GM21447 (cell line): ENCODE data around the gene SULT1C2.
"Not testable (repeated sequence)": the region's sequence is repeated elsewhere in the genome, so short reads cannot be mapped to it uniquely, and the experiment has no call there.

Source experiments
- ATAC-seq: cut with Tn5 transposase; IDR thresholded peaks from one replicate; pipeline ENCODE4 v1.9.1; 2021; ENCODE audit not compliant: unreplicated experiment

Gene SULT1C2

DNA sequence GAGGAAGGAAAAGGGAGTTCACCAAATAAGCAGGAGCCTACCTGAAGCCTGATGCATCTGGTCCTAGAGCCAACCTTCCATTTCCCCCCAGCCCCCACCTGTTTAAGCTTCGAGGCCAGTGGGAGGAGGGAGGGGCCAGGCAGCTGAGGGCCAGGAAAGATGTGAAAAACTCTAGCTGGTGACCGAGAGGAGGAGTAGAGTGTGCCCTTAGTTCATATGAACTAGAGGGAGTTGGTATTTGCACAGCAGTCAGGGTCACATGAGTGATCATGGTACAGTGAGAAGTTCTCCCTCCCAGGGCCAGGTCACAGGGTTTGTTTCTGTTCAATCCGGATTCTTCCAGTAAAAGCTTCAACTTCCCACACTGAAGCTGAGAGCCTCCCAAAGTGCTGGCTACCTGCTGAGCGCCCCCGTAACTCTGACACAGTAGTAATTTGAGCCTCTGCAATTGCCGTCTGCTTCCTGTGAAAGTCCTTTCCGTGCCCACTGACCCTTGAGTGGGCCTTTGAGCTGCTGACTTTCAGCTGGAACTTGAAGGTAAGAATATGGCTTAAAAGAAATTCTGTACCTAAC is at the start of gene SULT1C2:
Gene SULT1C2 (plus strand): TSS at position 362 of the 573 bp plus-strand sequence. CDS start 4,773 bp downstream, outside the sequence.
- ATAC-seq = no peak

DNA sequence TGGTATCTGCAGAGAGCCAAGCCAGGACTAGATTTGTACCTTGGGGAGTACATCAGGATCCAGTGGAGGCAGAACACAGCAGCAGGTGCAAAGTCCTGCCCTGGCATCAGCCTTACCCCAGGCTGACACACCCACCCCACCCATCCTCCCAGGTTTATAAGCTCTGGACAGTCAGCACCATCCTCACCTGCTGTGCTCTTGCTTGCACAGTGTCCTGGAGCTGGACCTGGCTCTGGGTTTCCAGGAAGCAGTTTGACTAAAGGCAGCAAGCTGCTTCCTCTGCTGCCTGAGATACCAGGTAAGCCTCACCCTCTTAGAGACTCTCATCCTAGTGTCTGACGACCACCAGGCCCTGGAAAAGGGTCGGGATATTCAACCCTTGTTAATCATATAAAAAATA is 48.9 kb upstream of the SULT1C2 start, which contains the start of gene SULT1C3:
Gene SULT1C3 (plus strand): TSS at position 183 of the 400 bp plus-strand sequence. CDS start 7,227 bp downstream, outside the sequence.
- no peak for ATAC-seq

DNA sequence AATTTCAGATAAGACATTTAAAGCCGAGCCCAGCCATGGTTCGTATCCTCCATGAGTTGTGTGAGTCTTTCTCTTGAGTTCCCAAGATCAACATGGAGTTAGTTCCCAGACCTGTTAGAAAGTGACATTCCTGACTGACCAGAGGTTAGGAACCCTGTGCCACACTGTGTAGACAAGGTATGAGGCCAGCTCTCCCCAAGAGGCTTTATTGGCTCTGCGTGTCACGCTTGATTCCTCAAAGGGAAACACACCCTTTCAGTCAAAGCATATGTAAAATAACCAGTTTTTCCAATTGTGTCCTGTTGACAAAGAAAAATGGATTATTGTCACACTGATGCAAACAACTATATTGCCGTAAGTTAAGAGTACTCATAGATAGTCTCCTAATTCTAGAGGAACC is 47.7 kb upstream of the SULT1C2 start:
- ATAC-seq = no peak

DNA sequence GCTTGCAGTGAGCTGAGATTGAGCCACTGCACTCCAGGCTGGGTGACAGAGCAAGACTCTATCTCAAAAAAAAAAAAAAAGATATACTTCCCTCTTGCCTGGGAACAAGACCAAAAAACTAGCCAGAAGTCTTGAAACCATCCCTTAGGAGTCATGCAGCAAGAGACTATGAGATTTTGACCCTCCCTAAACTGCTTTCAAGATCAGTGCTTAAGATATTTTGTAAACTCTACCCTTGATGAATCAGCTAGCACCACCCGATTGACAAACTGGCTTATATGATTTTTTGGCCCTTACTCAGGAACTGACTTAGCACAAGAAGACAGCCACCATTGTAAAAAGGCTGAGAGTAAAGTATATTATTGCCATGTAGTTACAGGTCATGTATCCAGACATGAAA is 45.1 kb upstream of the SULT1C2 start:
- ATAC-seq = no peak

DNA sequence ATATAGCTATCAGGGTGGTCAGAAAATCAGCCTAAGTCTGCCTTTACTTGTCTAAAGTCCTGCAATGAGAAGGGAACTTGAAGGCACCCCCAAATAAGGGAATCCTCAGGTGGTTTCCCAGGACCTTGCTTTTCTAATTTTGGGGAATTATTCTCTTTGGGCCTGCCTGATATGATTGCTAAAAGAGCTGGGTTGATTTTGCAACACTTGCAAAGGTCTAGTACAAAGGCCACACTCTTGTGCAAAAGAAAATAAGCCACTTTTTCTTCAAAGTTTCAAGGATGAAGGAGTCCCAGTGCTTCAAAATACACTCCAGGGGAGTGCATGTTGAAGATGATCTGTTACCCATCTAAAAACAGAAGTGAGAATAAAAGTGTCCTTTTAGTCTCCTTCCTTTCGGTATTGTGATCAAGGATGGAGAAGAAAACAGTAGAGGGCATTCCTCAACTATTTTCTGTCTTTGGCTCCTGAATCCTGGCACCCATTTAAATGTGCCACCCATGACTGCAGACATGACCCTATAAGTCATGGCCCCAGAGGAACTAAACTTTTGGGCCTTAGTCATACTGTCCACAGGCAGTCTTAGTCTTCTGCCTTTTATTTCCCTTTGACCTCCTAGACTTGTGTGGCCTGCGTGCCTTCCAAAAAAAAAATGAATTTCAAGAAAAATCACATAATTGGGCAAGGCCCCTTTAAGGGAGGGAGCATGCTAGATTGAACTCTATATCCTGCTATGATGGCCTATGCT is 43.9 kb upstream of the SULT1C2 start:
- ATAC-seq = no peak

DNA sequence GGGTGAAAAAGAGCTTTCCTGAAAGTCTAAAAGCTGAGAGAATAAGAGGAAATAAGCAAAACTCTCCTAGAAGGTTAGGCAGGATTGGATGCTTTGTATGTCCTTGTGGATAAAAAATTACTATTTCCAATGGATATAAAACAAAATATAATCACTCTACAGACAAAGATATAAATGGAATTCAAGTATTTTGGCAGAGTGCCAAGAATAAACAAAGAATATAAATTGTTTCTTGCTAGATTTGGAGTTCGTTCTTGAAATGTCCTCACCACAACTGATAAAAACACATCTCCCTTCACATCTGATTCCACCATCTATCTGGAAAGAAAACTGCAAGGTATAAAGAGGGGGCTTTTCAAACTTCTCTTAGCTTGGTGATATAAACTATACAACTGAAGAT is 35.6 kb upstream of the SULT1C2 start:
- ATAC-seq = no peak

DNA sequence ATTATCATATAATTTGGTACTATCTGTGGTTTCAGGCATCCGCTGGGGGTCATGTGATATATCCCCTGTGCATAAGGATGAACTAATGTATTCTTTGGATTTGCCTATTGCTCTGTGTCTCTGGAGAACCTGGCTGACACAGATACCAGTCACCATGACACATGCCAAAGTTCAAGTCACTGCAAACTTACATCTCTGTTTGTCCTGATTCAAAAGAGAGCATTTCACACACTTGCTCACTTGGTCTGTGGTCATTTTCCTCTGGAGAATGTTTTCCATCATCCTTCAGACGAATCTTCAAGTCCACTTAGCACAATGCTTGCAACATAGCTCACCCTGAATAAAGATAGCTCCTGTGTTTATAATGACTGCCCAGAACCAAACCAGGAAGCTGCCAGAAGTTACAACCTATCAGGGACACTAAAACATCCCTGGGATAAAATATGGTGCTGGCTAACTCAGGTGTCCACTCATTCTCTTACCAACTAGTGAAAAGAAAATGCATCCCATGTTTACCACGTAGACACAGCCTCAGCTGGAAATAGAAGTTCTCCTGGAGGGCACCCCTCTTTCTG is 30.9 kb upstream of the SULT1C2 start:
- ATAC-seq = no peak

DNA sequence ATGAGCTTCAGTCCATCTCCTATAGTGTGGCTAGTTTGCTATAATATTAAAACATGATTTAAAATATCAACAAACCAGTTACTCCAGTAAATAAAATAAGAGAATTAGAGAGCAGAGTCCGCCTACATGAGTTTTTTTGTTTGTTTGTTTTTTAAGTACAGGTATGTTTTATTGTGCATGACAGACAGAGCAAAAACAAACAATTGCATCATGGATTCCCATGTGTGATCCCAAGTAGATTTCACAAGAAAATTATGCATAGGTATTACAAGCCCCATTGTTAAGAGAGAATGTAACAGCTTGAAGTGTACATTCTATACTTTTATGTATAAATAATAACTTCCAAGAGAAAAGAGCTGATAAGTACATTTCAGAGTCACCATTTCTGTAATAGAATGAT is 27.9 kb upstream of the SULT1C2 start:
- ATAC-seq = no peak

DNA sequence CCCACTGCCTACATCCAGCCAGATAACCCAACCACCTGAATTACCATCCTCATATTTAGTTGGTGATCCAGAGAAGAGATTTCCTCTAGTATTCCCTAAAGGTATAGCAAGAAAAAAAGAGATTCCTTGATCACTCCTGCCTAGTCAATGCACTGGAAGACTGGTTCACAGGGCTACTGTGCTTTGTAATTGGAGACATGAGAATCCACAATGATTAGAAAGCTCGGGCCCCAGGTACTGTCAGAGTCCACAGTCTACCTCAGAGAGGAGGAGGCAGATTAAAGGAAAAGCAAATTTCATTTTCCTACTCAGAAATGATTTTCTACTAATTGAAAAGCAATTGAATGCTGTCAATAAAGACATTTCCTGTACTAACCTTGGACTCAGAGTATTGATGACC is 26.7 kb upstream of the SULT1C2 start:
- ATAC-seq = no peak

DNA sequence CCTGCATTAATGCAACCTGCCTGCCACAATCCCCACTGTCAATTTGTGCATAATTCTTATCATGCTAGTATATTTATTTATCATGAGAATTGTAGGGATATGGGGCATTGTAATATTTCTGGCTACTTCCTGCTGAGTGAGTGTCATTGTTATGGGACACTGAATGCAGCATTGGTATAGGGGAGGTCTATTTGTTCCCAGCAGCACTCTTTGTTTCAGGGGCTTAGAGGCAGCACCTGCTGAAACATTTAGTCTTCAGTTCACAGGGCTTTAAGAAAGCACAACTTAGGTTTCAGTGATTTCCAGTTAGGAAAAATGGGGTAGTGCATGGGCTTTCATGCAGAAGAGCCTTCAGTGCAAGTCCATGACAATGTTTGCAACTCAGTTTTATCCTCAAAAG is 25.3 kb upstream of the SULT1C2 start:
- ATAC-seq = no peak

DNA sequence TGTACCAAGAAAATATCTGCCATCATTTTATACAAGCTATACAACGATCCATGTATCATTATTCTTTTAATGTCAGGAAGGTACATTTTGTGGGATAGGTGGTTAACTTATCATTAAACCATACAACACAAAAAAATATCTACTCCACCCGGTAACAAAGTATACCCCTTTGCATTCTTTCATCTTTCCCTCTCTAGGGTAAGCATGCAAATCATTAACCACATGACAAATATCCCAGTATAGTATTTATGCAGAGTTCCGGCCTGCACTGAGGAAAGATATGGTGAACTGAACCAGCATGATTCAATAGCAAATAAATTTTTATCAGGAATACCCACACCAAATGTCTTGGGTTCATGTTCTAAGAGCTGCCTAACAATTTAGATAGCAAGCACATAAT is 22.5 kb upstream of the SULT1C2 start:
- no peak for ATAC-seq

DNA sequence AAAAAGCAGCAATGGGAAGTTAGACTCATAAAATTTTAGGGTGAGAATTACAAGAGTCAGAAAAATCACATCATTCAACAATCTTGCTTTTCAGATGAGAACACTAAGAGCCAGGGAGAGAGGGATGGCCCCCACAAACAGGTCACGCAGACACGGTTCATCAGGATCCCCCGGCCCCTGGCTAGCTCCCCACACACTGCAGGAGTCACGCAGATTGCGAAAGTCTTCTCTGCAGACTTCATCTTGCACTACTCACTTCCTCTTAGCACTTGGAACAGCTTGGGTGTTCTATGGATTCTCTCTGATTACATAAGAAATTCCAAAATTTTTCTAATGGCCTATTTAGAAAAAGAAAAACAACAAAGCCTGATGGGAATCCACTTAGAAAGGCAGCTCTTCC is 21.6 kb upstream of the SULT1C2 start:
- ATAC-seq = no peak

DNA sequence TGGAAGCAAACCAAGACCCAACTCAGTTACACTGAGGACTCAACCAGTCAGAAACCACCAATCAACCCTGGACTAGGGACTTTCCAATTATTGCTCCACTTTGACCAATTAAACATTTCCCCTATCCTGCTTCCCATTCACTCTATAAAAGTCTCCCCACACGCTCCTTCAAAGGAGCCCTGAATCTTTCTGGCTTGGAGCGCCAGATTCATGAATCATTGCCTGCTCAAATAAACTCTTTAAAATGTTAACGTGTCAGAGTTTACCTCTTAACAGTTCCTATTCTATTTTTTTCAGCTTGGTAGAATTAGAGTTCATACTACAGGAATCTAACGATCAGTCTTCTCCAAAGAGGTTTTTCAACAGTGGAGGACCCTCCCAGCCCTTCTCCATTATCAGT is 20.7 kb upstream of the SULT1C2 start:
- no peak for ATAC-seq

DNA sequence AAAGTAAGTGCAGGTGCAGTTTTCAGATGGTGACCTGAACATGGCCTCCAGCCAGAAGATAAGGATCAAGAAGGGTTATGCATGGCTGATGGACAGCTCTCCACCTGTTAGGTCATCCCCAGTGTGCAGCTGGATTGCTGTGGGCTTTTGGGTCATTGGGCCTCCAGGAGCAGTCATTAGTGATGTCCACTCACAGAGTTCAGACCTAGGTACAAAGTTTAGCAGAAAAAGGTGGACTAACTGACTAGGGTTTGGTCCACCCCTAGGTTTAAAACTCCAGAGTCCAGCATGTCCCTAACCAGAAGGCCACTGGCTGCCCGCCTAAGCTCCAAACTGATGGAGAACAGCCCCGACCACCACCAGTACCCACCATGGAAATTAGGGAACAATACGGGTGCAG is 18.3 kb upstream of the SULT1C2 start:
- ATAC-seq = no peak

DNA sequence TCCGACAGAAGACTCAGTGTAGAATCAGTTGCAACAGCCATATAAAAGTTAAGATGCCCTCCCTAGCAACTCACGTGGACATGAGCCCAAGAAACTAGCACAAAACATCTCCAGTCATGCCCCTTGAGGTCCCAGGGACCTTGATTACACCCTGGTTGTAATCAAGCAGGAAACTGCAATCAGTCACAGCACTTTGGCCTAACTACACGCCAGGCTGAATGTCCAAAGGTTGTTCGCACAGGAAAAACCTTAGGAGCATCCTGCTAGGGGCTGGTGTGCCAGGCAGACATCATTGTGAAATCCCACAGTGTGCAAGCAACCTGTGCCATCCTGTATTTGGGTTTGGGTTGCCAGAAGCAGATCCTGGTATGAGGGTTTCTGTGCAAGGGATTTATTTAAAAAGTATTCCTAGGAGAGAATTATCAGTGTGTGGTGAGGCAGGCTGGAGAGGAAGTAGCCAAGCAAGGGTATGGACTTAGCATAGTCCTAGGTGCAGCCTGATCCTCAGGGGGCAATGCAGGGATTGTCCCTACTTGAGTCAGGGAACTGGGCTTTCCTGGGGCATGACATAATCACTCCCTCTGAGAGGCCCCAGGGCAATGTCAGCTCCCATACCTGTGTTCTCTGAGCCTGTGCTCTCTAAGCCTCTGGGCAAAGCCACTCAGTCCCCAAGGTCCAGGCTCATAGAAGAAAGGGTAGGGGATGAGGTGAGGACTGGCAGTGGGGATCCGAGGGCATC is 17.8 kb upstream of the SULT1C2 start:
- ATAC-seq = no peak

DNA sequence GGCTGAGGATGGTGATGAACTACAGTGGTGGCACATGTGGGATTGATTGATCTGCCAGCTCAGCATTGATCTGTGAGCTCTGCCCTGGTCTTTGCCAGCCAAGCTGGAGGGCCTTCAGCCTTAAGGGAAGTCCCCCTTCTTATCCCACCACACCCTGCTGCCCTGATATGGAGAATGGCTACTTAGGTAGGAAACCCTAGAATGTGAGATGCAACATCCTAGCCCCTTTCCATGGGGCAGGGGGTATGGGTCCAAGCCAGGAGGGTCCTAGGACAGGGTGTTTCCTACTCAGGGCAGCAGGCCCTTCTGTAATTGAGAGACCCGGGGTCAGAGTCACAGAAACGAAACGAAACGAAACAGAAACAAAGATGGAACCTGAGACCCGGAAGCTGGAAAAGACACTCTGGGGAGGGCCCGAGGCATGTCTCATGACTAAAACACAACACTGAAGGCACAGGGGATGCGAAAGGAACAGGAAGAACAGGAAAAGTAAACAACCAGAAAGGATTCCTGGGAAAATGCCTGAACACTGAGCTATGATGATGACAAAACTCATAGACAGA is 16.9 kb upstream of the SULT1C2 start:
- ATAC-seq = no peak

DNA sequence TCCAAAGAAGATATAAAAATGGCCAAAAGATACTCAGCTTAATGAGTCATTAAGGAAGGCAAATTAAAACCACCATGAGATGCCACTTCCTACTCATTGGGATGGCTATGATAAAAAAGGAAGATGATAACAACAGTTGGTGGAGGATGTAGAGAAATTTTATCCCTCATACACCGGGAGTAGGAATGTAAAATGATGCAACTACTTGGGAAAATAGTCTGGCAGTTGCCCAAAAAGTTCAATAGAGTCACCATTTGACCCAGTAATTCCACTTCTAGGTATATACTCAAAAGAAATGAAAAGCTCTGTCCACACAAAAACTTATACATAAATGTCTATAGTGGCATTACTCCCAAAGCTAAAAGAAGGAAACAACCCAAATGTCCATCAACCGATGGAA is 10.1 kb upstream of the SULT1C2 start:
- ATAC-seq = no peak

DNA sequence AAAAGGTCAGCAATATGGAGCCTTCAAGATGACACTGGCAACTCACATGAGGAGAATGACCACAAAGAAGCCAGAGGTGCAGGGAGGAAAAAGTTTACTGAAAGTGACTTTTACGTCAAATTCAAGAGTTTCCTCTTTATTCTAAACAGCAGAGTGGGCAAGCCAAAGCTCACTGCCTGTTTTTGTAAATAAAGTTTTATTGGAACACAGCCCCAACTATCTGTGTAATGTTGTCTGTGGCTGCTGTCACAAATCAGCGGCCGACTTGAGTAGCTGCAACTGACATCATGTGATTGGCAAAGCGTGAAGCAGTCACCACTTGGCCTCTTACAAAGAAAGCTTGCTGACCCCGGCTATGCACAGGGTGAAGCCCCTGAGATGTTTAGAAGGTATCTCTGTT is 9.2 kb upstream of the SULT1C2 start:
- ATAC-seq = no peak

DNA sequence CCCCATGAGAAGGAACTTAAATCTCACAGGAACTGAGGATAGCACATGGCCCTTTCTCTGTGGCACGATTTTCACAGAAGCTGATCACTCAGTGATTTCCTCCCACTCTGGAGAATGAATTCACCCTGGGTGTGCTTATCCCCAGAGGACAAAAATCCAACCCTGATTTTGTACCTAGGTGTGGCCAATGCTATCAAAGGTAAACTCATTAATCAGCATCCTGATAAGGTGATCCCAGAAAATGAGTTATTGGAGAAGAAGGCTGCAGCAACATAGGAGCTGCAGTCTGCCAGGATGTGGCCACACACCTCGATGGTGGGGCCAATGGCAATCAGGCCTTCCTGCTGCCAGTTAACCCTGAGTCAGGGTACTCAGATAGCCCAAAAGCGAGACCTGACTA is 8.2 kb upstream of the SULT1C2 start:
- ATAC-seq = no peak

DNA sequence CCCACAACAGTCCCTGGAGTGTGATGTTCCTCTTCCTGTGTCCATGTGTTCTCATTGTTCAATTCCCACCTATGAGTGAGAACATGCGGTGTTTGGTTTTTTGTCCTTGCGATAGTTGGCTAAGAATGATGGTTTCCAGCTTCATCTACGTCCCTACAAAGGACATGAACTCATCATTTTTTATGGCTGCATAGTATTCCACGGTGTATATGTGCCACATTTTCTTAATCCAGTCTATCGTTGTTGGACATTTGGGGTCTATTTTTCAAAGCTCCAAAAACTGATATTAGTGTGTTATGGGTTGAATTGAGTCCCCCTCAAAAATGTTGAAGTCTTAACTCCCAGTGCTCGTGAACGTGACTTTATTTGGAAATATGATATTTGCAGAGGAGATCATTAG is 4.1 kb upstream of the SULT1C2 start:
- ATAC-seq = not testable (repeated sequence)

DNA sequence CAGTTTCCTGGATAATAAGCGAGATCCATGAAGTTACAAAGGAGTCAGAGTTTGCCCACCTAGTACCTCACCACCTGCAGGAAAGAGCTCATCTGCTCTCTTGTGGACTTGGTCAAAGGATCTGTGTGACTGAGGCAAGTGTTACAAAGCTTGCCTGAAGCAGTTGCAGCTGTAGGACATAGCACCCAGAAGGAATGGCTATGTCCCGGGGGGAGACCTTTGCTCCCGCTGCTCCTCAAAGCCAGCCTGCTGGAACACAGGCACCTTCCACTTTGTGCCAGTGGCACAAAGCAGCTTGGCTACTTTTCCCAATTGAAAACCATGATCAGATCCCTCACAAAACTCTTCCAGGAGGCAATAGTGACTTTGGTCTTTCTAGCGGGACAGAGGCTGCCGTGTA is 3.1 kb upstream of the SULT1C2 start:
- ATAC-seq = no peak
